ENCODE measurements around the gene LRRC75A.
A peak's percentile ranks its signal among the peaks of the same experiment; 100 is the strongest.
"Not testable (repeated sequence)": the region's sequence is repeated elsewhere in the genome, so short reads cannot be mapped to it uniquely, and the experiment has no call there.

The LRRC75A gene

GRCh38 chr17:16450028-16450427 lies 42.0 kb downstream of the LRRC75A start:
- no peak for DNase-seq (ENCODE audit: low spot score)

GRCh38 chr17:16449121-16449570 lies 42.8 kb downstream of the LRRC75A start:
- DNase-seq (ENCODE audit: low spot score), result no peak

GRCh38 chr17:16448490-16448889 lies 43.5 kb downstream of the LRRC75A start:
- DNase-seq (ENCODE audit: low spot score), result no peak

GRCh38 chr17:16447676-16448075 lies 44.3 kb downstream of the LRRC75A start:
- DNase-seq (ENCODE audit: low spot score), result no peak

- DNase-seq (ENCODE audit: low spot score), result no peak
Measured at GRCh38 chr17:16446338-16446983, 45.5 kb downstream of the LRRC75A start.

GRCh38 chr17:16444258-16444886 lies 47.6 kb downstream of the LRRC75A start:
- no peak for DNase-seq (ENCODE audit: low spot score)

GRCh38 chr17:16443511-16444257 lies 48.3 kb downstream of the LRRC75A start:
- no peak for DNase-seq (ENCODE audit: low spot score)

GRCh38 chr17:16442594-16443510 lies 49.1 kb downstream of the LRRC75A start:
- no peak for DNase-seq (ENCODE audit: low spot score)

GRCh38 chr17:16442141-16442540 lies 49.9 kb downstream of the LRRC75A start:
- no peak for DNase-seq (ENCODE audit: low spot score)

- no peak for DNase-seq (ENCODE audit: low spot score)
Measured at GRCh38 chr17:16440901-16441629, 50.9 kb downstream of the LRRC75A start.

GRCh38 chr17:16440354-16440753 lies 51.6 kb downstream of the LRRC75A start:
- DNase-seq (ENCODE audit: low spot score), result not testable (repeated sequence)

- DNase-seq (ENCODE audit: low spot score), result peak; percentile 41
Measured at GRCh38 chr17:16439811-16440351, 52.1 kb downstream of the LRRC75A start.

GRCh38 chr17:16439303-16439791 lies 52.6 kb downstream of the LRRC75A start:
- DNase-seq (ENCODE audit: low spot score), result peak; percentile 59

- DNase-seq (ENCODE audit: low spot score), result peak; percentile 97
Measured at GRCh38 chr17:16438557-16439302, 53.3 kb downstream of the LRRC75A start.

- no peak for DNase-seq (ENCODE audit: low spot score)
Measured at GRCh38 chr17:16438173-16438556, 53.8 kb downstream of the LRRC75A start.

GRCh38 chr17:16437083-16437482 lies 54.9 kb downstream of the LRRC75A start:
- DNase-seq (ENCODE audit: low spot score), result no peak

- no peak for DNase-seq (ENCODE audit: low spot score)
Measured at GRCh38 chr17:16435925-16436886, 55.8 kb downstream of the LRRC75A start.

- DNase-seq (ENCODE audit: low spot score), result no peak
Measured at GRCh38 chr17:16434662-16435061, 57.3 kb downstream of the LRRC75A start.

GRCh38 chr17:16433514-16433913 lies 58.5 kb downstream of the LRRC75A start:
- DNase-seq (ENCODE audit: low spot score), result no peak

Measured in hematopoietic multipotent progenitor cell treated with erythropoietin and hydrocortisone succinate and interleukin-3 and kit ligand, for 15 days (in vitro differentiated cells).